HepG2 (cell line): Measurements from ENCODE around the gene NT5DC2. TPM values are rescaled to one million over a fixed set of nuclear protein-coding genes. Genes with fewer than 3 reads are reported as not detected.

Source experiments
- ATAC-seq: fragments of 200-7000 bp; cut with Tn5 transposase; 3 replicates; pipeline ENCODE4 v1.9.1; 2020; ENCODE audit warnings: mild to moderate bottlenecking, moderate library complexity
- BruUV-seq: library from RNA; stranded (reverse); fragments of 400-500 nt; replicated peaks from 2 replicates; lab custom pipeline; 2021; lab: Mats Ljungman, UMichigan
- CTCF ChIA-PET: fragments of 300-600 bp; formaldehyde crosslinking; extraction: SDS; loops from one replicate; lab custom pipeline; 2021; ENCODE audit warnings: low total read pairs, inconsistent platforms, low intra/inter-chr PET ratio; lab: Yijun Ruan, JAX
- POLR2A ChIA-PET: fragments of 350-600 bp; sonication (Branson Sonifier 250); formaldehyde crosslinking; loops from one replicate; lab custom pipeline; 2020; ENCODE audit warnings: antibody characterized with exemption, inconsistent platforms; lab: Yijun Ruan, JAX
- DNase-seq: peaks from one replicate; pipeline ENCODE4 v3.0.0-alpha.2; 2015; ENCODE audit warnings: low spot score
- FAIRE-seq: peaks from 3 replicates; lab custom pipeline; 2011; peaks lifted over from hg19 to GRCh38; lab: Jason Lieb, UNC
- H2AFZ ChIP-seq: one replicate; pipeline ENCODE4 v1.6.1; 2011; ENCODE audit warnings: low read length, inconsistent platforms
- H3K27ac ChIP-seq: fragments of 300-600 bp; 3 replicates; pipeline ENCODE4 v1.8.0; 2011; ENCODE audit warnings: mixed run types, mild to moderate bottlenecking, mixed read lengths, low read length, inconsistent platforms; ENCODE audit not compliant: insufficient read depth; ENCODE audit errors: extremely low read length
- H3K27me3 ChIP-seq, 2 experiments: fragments of 200-600 bp in 1 of 2; 2 replicates in 1 of 2; 3 replicates in 1 of 2; pipeline versions ENCODE4 v1.6.0 to v1.8.0; 2011; ENCODE audit warnings: low read length in 2 of 2, mild to moderate bottlenecking in 2 of 2, moderate library complexity in 2 of 2, inconsistent platforms in 1 of 2; ENCODE audit not compliant: insufficient read depth in 2 of 2, control insufficient read depth in 1 of 2
- H3K36me3 ChIP-seq, 2 experiments: fragments of 200-600 bp in 1 of 2; replicated peaks in 1 of 2; 2 replicates in 1 of 2; 3 replicates in 1 of 2; pipeline versions ENCODE4 v1.5.1 to v1.8.0; 2011; ENCODE audit warnings: low read length in 2 of 2, inconsistent platforms in 1 of 2; ENCODE audit not compliant: insufficient read depth in 2 of 2, control insufficient read depth in 1 of 2
- H3K4me1 ChIP-seq: 2 replicates; pipeline ENCODE4 v1.5.1; 2012; ENCODE audit warnings: low read length, inconsistent platforms; ENCODE audit not compliant: insufficient read depth
- H3K4me2 ChIP-seq: 2 replicates; pipeline ENCODE4 v1.6.0; 2011; ENCODE audit warnings: low read depth, low read length, inconsistent platforms
- H3K4me3 ChIP-seq, 3 experiments: fragments of 200-600 bp in 1 of 3; sonication (generic), shearing (Covaris generic) in 1 of 3; replicated peaks in 1 of 3; 2 replicates each; pipeline ENCODE4 v1.5.1; 2011 to 2016; ENCODE audit warnings: low read length in 3 of 3, inconsistent platforms in 2 of 3, low read depth in 2 of 3, mild to moderate bottlenecking in 2 of 3, control low read depth in 1 of 3, mixed read lengths in 1 of 3; ENCODE audit not compliant: insufficient read depth in 1 of 3
- H3K79me2 ChIP-seq: one replicate; pipeline ENCODE4 v1.6.1; 2011; ENCODE audit warnings: low read length, inconsistent platforms; ENCODE audit not compliant: insufficient read depth
- H3K9ac ChIP-seq: 2 replicates; pipeline ENCODE4 v1.6.0; 2011; ENCODE audit warnings: mild to moderate bottlenecking, low read depth, low read length, inconsistent platforms; ENCODE audit not compliant: insufficient read depth
- H3K9me3 ChIP-seq: 2 replicates; pipeline ENCODE4 v1.5.1; 2012; ENCODE audit warnings: mild to moderate bottlenecking, low read length
- H4K20me1 ChIP-seq: 2 replicates; pipeline ENCODE4 v1.6.0; 2011; ENCODE audit warnings: inconsistent platforms, mild to moderate bottlenecking, low read length, moderate library complexity; ENCODE audit not compliant: insufficient read depth
- DNMT3B ChIP-seq: conservative IDR thresholded peaks from 2 replicates; pipeline ENCODE4 v1.6.1; 2016; ENCODE audit warnings: missing biosample characterization, control low read depth
- HMGA1 ChIP-seq: sonication (generic); formaldehyde crosslinking; conservative IDR thresholded peaks from 2 replicates; pipeline ENCODE4 v1.4.0; 2020; ENCODE audit warnings: missing genetic modification reagents
- NPAS2 ChIP-seq: sonication (generic); formaldehyde crosslinking; IDR thresholded peaks from 2 replicates; pipeline ENCODE4 v1.8.0; 2022; ENCODE audit warnings: mild to moderate bottlenecking, missing genetic modification reagents, borderline replicate concordance
- RFX5 ChIP-seq: IDR thresholded peaks from 2 replicates; pipeline ENCODE4 v1.6.1; 2011; ENCODE audit warnings: low read depth, low read length, improper control_type of control experiment
- TBX3 ChIP-seq: fragments of 450-650 bp; IDR thresholded peaks from 2 replicates; pipeline ENCODE4 v1.6.1; 2017; ENCODE audit warnings: antibody characterized with exemption, mild to moderate bottlenecking, inconsistent platforms, borderline replicate concordance
- U2AF2 ChIP-seq: fragments of 200-400 bp; formaldehyde crosslinking; IDR thresholded peaks from 2 replicates; pipeline ENCODE4 v1.6.1; 2017; ENCODE audit warnings: low read depth, mild to moderate bottlenecking, low read length
- ZBTB20 ChIP-seq: sonication (generic); formaldehyde crosslinking; IDR thresholded peaks from 2 replicates; pipeline ENCODE4 v1.8.1; 2023; ENCODE audit warnings: missing genetic modification reagents, low read depth, mild to moderate bottlenecking, borderline replicate concordance
- WGBS: methylation state at CpG from one replicate; pipeline ENCODE4 v1.1.6; 2017; ENCODE audit warnings: low lambda C conversion rate; 5-methylcytosine and 5-hydroxymethylcytosine counted together
- in situ Hi-C: cut with HindIII; loops from 2 replicates; pipeline ENCODE4 v1.10.0; 2017; ENCODE audit warnings: low pct_unique_long_range_greater_than_20kb; ENCODE audit not compliant: extremely low pct_ligation_motif_present
- intact Hi-C: fragments of 100-400 bp; cut with micrococcal nuclease; formaldehyde crosslinking; loops from one replicate; pipeline ENCODE4 v1.10.0; 2022; ENCODE audit not compliant: unreplicated experiment
- polyA plus RNA-seq, 8 experiments: library from polyadenylated mRNA; depleted of rRNA in 3 of 8; stranded (reverse) in 7 of 8; unstranded in 1 of 8; fragments of >200 nt; fragmentation: Illumina TruSeq in 4 of 8; extraction: Trizol in 4 of 8; gene quantifications; 2 replicates each; pipeline versions ENCODE4 v1.2.1 to v1.2.3, GENCODE V29; 2011 to 2016; ENCODE audit warnings: low read depth in 4 of 8, missing spikeins in 1 of 8, mixed read lengths in 1 of 8; ENCODE audit not compliant: insufficient read depth in 1 of 8
- total RNA-seq, 5 experiments: library from RNA; depleted of rRNA; stranded (reverse); fragments of >200 nt; fragmentation: Illumina TruSeq; extraction: Trizol; gene quantifications; 2 replicates each; pipeline ENCODE4 v1.2.3, GENCODE V29; 2016; ENCODE audit warnings: low read depth in 1 of 5
- TF ChIP-seq, protein P1 (sequence below): sonication (generic); formaldehyde crosslinking; IDR thresholded peaks from 2 replicates; pipeline ENCODE4 v1.4.0; 2020; ENCODE audit warnings: missing genetic modification reagents, mild to moderate bottlenecking, borderline replicate concordance

The NT5DC2 gene
- total and polyA plus RNA-seq, 2 of the 13 experiments (the other 11 are each of a cell fraction or from before 2014, with no cell fraction given), result 131 to 240 TPM

DNA sequence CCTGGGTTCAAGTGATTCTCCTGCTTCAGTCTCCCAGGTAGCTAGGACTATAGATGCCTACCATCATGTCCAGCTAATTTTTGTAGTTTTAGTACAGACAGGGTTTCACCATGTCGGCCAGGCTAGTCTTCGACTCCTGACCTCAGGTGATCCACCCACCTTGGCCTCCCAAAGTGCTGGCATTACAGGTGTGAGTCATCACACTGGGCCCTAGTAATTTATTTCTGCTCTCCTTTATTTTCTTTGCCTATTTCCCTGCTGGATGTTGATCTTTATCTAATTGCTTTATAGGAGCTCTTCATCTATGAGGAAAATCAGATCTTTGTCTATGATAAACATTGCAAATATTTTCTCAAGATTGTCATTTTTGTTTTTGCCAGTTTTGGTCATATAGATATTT is 34.4 kb upstream of the NT5DC2 start (continued):
- TF ChIP-seq ZBTB20 (CRISPR knock-in tag) (no peak), U2AF2 (no peak), RFX5 (no peak)

DNA sequence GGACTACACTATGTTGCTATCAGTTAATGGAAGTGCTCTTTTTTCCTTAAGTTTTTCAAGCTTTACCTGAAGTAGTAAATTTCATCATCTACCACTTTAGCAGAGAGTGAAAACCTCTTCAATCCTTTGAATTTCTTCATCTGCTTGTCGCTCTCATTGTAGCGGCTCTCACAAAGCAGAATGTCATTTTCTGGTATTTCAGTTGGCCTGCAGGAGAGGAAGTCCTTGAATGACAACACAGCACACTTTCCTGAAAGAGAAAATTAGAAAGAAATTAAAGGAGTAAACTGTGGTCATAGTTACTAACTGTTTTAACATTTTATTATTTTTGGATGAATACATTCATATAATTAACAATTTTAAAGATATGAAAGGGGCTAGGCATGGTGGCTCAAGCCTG is 30.3 kb upstream of the NT5DC2 start:
- Histone ChIP-seq H3K27me3 (no peaks in the 10 kb centered on the region), H3K36me3 (peaks cover 9 to 47% of the 10 kb centered on the region in 2 experiments; a peak in 4 of 5 replicates), H3K9ac (no peak overlapping the region), H3K79me2 (no peaks in the 10 kb centered on the region), H3K27ac (no peak overlapping the region), H3K4me3 (no peak overlapping the region), H2AFZ (no peak overlapping the region), H3K4me2 (no peak overlapping the region), H3K9me3 (no peaks in the 10 kb centered on the region), H4K20me1 (no peaks in the 10 kb centered on the region), H3K4me1 (no peaks in the 10 kb centered on the region)
- FAIRE-seq (no peak), ATAC-seq (no peak), DNase-seq (no peak)
- in situ Hi-C loops, result no loop called here
- ChIA-PET POLR2A (no interaction called here), CTCF (no interaction called here)
- intact Hi-C loops, result no loop called here
- no peak for TF ChIP-seq TBX3
- TF ChIP-seq NPAS2, result no peak
- 96% methylated on average over 2 of the region's 2 CpGs for WGBS
- BruUV-seq, result no TSS peak

- no peaks in the 10 kb centered on the region for H3K27me3 ChIP-seq
- no peak overlapping the region for H3K4me3 ChIP-seq
- FAIRE-seq (no peak), ATAC-seq (no peak), DNase-seq (no peak)
- intact Hi-C loops (no loop called here), in situ Hi-C loops (no loop called here)
- CTCF ChIA-PET, result no interaction called here
- H3K4me2 ChIP-seq, result no peak overlapping the region
- no peaks in the 10 kb centered on the region for H4K20me1 ChIP-seq
- WGBS, result 72% methylated on average over 4 of the region's 4 CpGs
- H3K79me2 ChIP-seq, result no peaks in the 10 kb centered on the region
- POLR2A ChIA-PET, result no interaction called here
- no TSS peak for BruUV-seq
- H3K9me3 ChIP-seq, result no peaks in the 10 kb centered on the region
- no peaks in the 10 kb centered on the region for H3K4me1 ChIP-seq
- peaks cover 14 to 72% of the 10 kb centered on the region in 2 experiments; a peak in 4 of 5 replicates for H3K36me3 ChIP-seq
- no peak overlapping the region for H3K9ac ChIP-seq
- no peak overlapping the region for H3K27ac ChIP-seq
- H2AFZ ChIP-seq, result no peak overlapping the region
- TF ChIP-seq, protein P1, sequence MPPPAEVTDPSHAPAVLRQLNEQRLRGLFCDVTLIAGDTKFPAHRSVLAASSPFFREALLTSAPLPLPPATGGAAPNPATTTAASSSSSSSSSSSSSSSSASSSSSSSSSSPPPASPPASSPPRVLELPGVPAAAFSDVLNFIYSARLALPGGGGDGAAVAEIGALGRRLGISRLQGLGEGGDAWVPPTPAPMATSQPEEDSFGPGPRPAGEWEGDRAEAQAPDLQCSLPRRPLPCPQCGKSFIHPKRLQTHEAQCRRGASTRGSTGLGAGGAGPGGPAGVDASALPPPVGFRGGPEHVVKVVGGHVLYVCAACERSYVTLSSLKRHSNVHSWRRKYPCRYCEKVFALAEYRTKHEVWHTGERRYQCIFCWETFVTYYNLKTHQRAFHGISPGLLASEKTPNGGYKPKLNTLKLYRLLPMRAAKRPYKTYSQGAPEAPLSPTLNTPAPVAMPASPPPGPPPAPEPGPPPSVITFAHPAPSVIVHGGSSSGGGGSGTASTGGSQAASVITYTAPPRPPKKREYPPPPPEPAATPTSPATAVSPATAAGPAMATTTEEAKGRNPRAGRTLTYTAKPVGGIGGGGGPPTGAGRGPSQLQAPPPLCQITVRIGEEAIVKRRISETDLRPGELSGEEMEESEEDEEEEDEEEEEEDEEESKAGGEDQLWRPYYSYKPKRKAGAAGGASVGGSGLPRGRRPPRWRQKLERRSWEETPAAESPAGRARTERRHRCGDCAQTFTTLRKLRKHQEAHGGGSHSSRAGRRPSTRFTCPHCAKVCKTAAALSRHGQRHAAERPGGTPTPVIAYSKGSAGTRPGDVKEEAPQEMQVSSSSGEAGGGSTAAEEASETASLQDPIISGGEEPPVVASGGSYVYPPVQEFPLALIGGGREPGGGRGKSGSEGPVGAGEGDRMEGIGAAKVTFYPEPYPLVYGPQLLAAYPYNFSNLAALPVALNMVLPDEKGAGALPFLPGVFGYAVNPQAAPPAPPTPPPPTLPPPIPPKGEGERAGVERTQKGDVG, result no peak
- TF ChIP-seq DNMT3B (CRISPR knock-in tag), result no peak
- TF ChIP-seq HMGA1 (CRISPR knock-in tag), result no peak
These were observed 27.5 kb upstream of the NT5DC2 start for GRCh38 chr3:52561028-52561747.
